Activated B cell treated with CpG ODN at 0.5 μM for 24 hours (primary cell): ENCODE results near the gene KRTAP10-6. TPM values are rescaled to one million over a fixed set of nuclear protein-coding genes. Genes with fewer than 3 reads are reported as not detected.

Experiments
- ATAC-seq: fragments of 200-7000 bp; cut with Tn5 transposase; one replicate; pipeline ENCODE4 v1.10.0; 2021; ENCODE audit warnings: low read depth, mild to moderate bottlenecking, moderate library complexity
- CTCF ChIA-PET: fragments of 350-600 bp; sonication (Branson Sonifier 250); formaldehyde crosslinking; loops from one replicate; lab custom pipeline; 2021; ENCODE audit warnings: antibody characterized with exemption; lab: Charles Lee
- POLR2A ChIA-PET: fragments of 350-600 bp; sonication (Branson Sonifier 250); formaldehyde crosslinking; loops from one replicate; lab custom pipeline; 2021; ENCODE audit warnings: antibody characterized with exemption; lab: Charles Lee
- DNase-seq: peaks from one replicate; pipeline ENCODE4 v3.0.0; 2022
- H3K27ac Mint-ChIP-seq: one replicate; pipeline ENCODE4 v1.8.0; 2020; ENCODE audit warnings: mixed read lengths
- H3K27me3 Mint-ChIP-seq: one replicate; pipeline ENCODE4 v1.8.0; 2021; ENCODE audit warnings: mixed read lengths
- H3K36me3 Mint-ChIP-seq: one replicate; pipeline ENCODE4 v1.8.0; 2021; ENCODE audit warnings: low read depth, mixed read lengths
- H3K4me1 Mint-ChIP-seq: one replicate; pipeline ENCODE4 v1.8.0; 2021; ENCODE audit warnings: mixed read lengths
- H3K4me3 Mint-ChIP-seq: one replicate; pipeline ENCODE4 v1.8.0; 2020; ENCODE audit warnings: mild to moderate bottlenecking, mixed read lengths
- H3K9me3 Mint-ChIP-seq: one replicate; pipeline ENCODE4 v1.8.0; 2020; ENCODE audit warnings: mixed read lengths
- CTCF ChIP-seq: fragments of 200-600 bp; IDR thresholded peaks from one replicate; pipeline ENCODE4 v1.8.0; 2022; ENCODE audit warnings: antibody characterized with exemption, mild to moderate bottlenecking
- intact Hi-C: fragments of 100-400 bp; cut with micrococcal nuclease; formaldehyde crosslinking; loops from one replicate; pipeline ENCODE4 v1.15.1; 2024
- total RNA-seq: library from RNA; stranded (reverse); gene quantifications from 2 replicates; pipeline ENCODE4 v1.2.3, GENCODE V29; 2022

The KRTAP10-6 gene
- total RNA-seq, 1 donor from 2014 or later: not detected

GRCh38 chr21:44579056-44579832 is 13.1 kb downstream of the KRTAP10-6 start:
- Mint-ChIP-seq H3K27me3 (peaks cover 21% of the 10 kb centered on the region), H3K27ac (no peak overlapping the region), H3K9me3 (peaks cover 16% of the 10 kb centered on the region), H3K36me3 (no peaks in the 10 kb centered on the region), H3K4me3 (no peak overlapping the region), H3K4me1 (no peaks in the 10 kb centered on the region)
- DNase-seq (no peak), ATAC-seq (no peak)
- POLR2A ChIA-PET: no interaction called here
- CTCF ChIA-PET: no interaction called here
- intact Hi-C loops: no loop called here
- no peak for TF ChIP-seq CTCF

GRCh38 chr21:44578371-44579055 is 13.8 kb downstream of the KRTAP10-6 start:
- no peak for TF ChIP-seq CTCF
- ATAC-seq (no peak), DNase-seq (no peak)
- no peak overlapping the region for H3K4me3 Mint-ChIP-seq
- H3K36me3 Mint-ChIP-seq: no peaks in the 10 kb centered on the region
- intact Hi-C loops: no loop called here
- no peaks in the 10 kb centered on the region for H3K4me1 Mint-ChIP-seq
- POLR2A ChIA-PET: no interaction called here
- H3K27ac Mint-ChIP-seq: no peak overlapping the region
- CTCF ChIA-PET: no interaction called here
- H3K9me3 Mint-ChIP-seq: peaks cover 16% of the 10 kb centered on the region
- H3K27me3 Mint-ChIP-seq: peaks cover 18% of the 10 kb centered on the region

- POLR2A ChIA-PET: no interaction called here
- DNase-seq: no peak
- Mint-ChIP-seq H3K9me3 (peaks cover 14% of the 10 kb centered on the region), H3K27me3 (peaks cover 25% of the 10 kb centered on the region), H3K27ac (no peak overlapping the region), H3K36me3 (no peaks in the 10 kb centered on the region), H3K4me1 (no peaks in the 10 kb centered on the region), H3K4me3 (no peak overlapping the region)
- intact Hi-C loops: no loop called here
- ATAC-seq: no peak
- CTCF ChIA-PET: no interaction called here
- TF ChIP-seq CTCF: no peak
These were observed 16.3 kb downstream of the KRTAP10-6 start for GRCh38 chr21:44576025-44576420.

- DNase-seq: no peak
- TF ChIP-seq CTCF: no peak
- no peak overlapping the region for H3K27ac Mint-ChIP-seq
- H3K4me1 Mint-ChIP-seq: no peaks in the 10 kb centered on the region
- no peak overlapping the region for H3K4me3 Mint-ChIP-seq
- H3K9me3 Mint-ChIP-seq: peaks cover 15% of the 10 kb centered on the region
- no peak for ATAC-seq
- no peaks in the 10 kb centered on the region for H3K36me3 Mint-ChIP-seq
- ChIA-PET CTCF (no interaction called here), POLR2A (no interaction called here)
- peaks cover 22% of the 10 kb centered on the region for H3K27me3 Mint-ChIP-seq
- intact Hi-C loops: no loop called here
These were observed 16.8 kb downstream of the KRTAP10-6 start for GRCh38 chr21:44575307-44576024.
